Endothelial cell of umbilical vein (primary cell): Measurements from ENCODE around the gene WAPL. TPM values are rescaled to one million over a fixed set of nuclear protein-coding genes. Genes with fewer than 3 reads are reported as not detected.

Experiments used
- BruUV-seq: library from RNA; stranded (reverse); fragments of 400-500 nt; replicated peaks from 2 replicates; lab custom pipeline; 2021; lab: Mats Ljungman, UMichigan
- CTCF ChIA-PET: fragments of 300-600, 350-600 bp; sonication (Branson Sonifier 250); formaldehyde crosslinking; loops from one replicate; lab custom pipeline; 2021; ENCODE audit warnings: antibody characterized with exemption, inconsistent platforms; lab: Charles Lee
- POLR2A ChIA-PET: fragments of 300-600, 350-600 bp; sonication (Branson Sonifier 250); formaldehyde crosslinking; loops from one replicate; lab custom pipeline; 2021; ENCODE audit warnings: antibody characterized with exemption, inconsistent platforms; lab: Charles Lee
- DNase-seq: peaks from one replicate; pipeline ENCODE4 v3.0.0-alpha.2; 2011; ENCODE audit warnings: low read depth, low spot score
- FAIRE-seq: peaks from 2 replicates; lab custom pipeline; 2011; peaks lifted over from hg19 to GRCh38; lab: Jason Lieb, UNC
- H2AFZ ChIP-seq: 2 replicates; pipeline ENCODE4 v1.6.0; 2012; ENCODE audit warnings: low read depth, low read length, control low read depth, inconsistent platforms
- H3K27ac ChIP-seq: 2 replicates; pipeline ENCODE4 v1.5.1; 2011; ENCODE audit warnings: low read depth, mild to moderate bottlenecking, control low read depth, low read length, moderate library complexity; ENCODE audit not compliant: insufficient read depth
- H3K27me3 ChIP-seq, 2 experiments: 2 replicates each; pipeline versions ENCODE4 v1.6.0 to v1.6.1; 2011; ENCODE audit warnings: low read length in 2 of 2, mixed read lengths in 1 of 2; ENCODE audit not compliant: control insufficient read depth in 2 of 2, insufficient read depth in 2 of 2
- H3K36me3 ChIP-seq, 2 experiments: 2 replicates in 1 of 2; 3 replicates in 1 of 2; pipeline ENCODE4 v1.5.1; 2011; ENCODE audit warnings: low read length in 2 of 2, mild to moderate bottlenecking in 1 of 2, moderate library complexity in 1 of 2; ENCODE audit not compliant: control insufficient read depth in 2 of 2, insufficient read depth in 2 of 2; ENCODE audit errors: extremely low read depth in 1 of 2
- H3K4me1 ChIP-seq: 3 replicates; pipeline ENCODE4 v1.5.1; 2011; ENCODE audit warnings: mild to moderate bottlenecking, low read length; ENCODE audit not compliant: control insufficient read depth, insufficient read depth; ENCODE audit errors: extremely low read depth
- H3K4me2 ChIP-seq: 2 replicates; pipeline ENCODE4 v1.6.1; 2011; ENCODE audit warnings: low read length, control low read depth, mixed read lengths; ENCODE audit not compliant: insufficient read depth
- H3K4me3 ChIP-seq, 3 experiments: fragments of 200-600 bp in 1 of 3; sonication (generic), shearing (Covaris generic) in 1 of 3; replicated peaks in 1 of 3; 2 replicates each; pipeline ENCODE4 v1.5.1; 2011 to 2016; ENCODE audit warnings: control low read depth in 3 of 3, low read length in 3 of 3, mild to moderate bottlenecking in 2 of 3, inconsistent platforms in 1 of 3, low read depth in 1 of 3, moderate library complexity in 1 of 3; ENCODE audit not compliant: insufficient read depth in 1 of 3
- H3K79me2 ChIP-seq: 2 replicates; pipeline ENCODE4 v1.6.0; 2012; ENCODE audit warnings: low read length, inconsistent platforms; ENCODE audit not compliant: control insufficient read depth, insufficient read depth
- H3K9ac ChIP-seq: replicated peaks from 2 replicates; pipeline ENCODE3; 2011; ENCODE audit warnings: low read length, control low read depth; ENCODE audit not compliant: insufficient read depth; ENCODE audit errors: extremely low read depth
- H3K9me1 ChIP-seq: replicated peaks from 3 replicates; pipeline ENCODE4 v1.6.0; 2011; ENCODE audit warnings: mild to moderate bottlenecking, low read length; ENCODE audit not compliant: control insufficient read depth, insufficient read depth; ENCODE audit errors: extremely low read depth
- H3K9me3 ChIP-seq: replicated peaks from 2 replicates; pipeline ENCODE4 v1.5.1; 2012; ENCODE audit warnings: low read length, inconsistent platforms; ENCODE audit not compliant: control insufficient read depth, insufficient read depth
- H4K20me1 ChIP-seq: replicated peaks from 2 replicates; pipeline ENCODE3; 2011; ENCODE audit warnings: mild to moderate bottlenecking, low read length; ENCODE audit not compliant: control insufficient read depth, insufficient read depth; ENCODE audit errors: extremely low read depth
- CTCF ChIP-seq, 2 donors: IDR thresholded peaks; 1 replicate in 1 of 2; 2 replicates in 1 of 2; pipeline ENCODE4 v1.5.1; 2011; ENCODE audit warnings: low read length in 2 of 2, mild to moderate bottlenecking in 2 of 2, moderate library complexity in 2 of 2, control low read depth in 1 of 2, inconsistent platforms in 1 of 2, low read depth in 1 of 2; ENCODE audit not compliant: insufficient read depth in 1 of 2; ENCODE audit errors: extremely low read depth in 1 of 2
- POLR2AphosphoS5 ChIP-seq: IDR thresholded peaks from 2 replicates; pipeline ENCODE4 v1.6.1; 2012; ENCODE audit warnings: low read depth, mild to moderate bottlenecking, control low read depth, low read length, moderate library complexity; ENCODE audit not compliant: insufficient read depth
- dilution Hi-C: fragments of 300-500 bp; cut with MboI; formaldehyde crosslinking; loops from one replicate; pipeline ENCODE4 v1.15.0; 2019; ENCODE audit warnings: low sequenced_read_pairs; ENCODE audit not compliant: extremely low pct_ligation_motif_present
- intact Hi-C: fragments of 100-400 bp; cut with micrococcal nuclease; formaldehyde crosslinking; loops from one replicate; pipeline ENCODE4 v1.10.0; 2022
- polyA plus RNA-seq, 4 experiments: library from polyadenylated mRNA; depleted of rRNA in 3 of 4; stranded (reverse) in 3 of 4; unstranded in 1 of 4; fragments of >200 nt; gene quantifications; 2 replicates each; pipeline versions ENCODE4 v1.2.1 to v1.2.3, GENCODE V29; 2011 to 2012; ENCODE audit warnings: missing spikeins in 1 of 4
- total RNA-seq: library from RNA; stranded (reverse); gene quantifications from 2 replicates; pipeline ENCODE4 v1.2.3, GENCODE V29; 2021

The WAPL gene
- total and polyA plus RNA-seq, 2 donors (not counting 3 experiments of a cell fraction or from before 2014, with no cell fraction given): 9.2 to 35.1 TPM

GRCh38 chr10:86520871-86521677 lies 518 bp downstream of the WAPL start:
- Histone ChIP-seq H3K9me1 (no peaks in the 10 kb centered on the region), H3K9me3 (no peaks in the 10 kb centered on the region), H3K9ac (peak overlapping the region; percentile 92), H3K4me3 (peak overlapping the region; percentile 96 to 99 (median 99)), H3K27me3 (no peaks in the 10 kb centered on the region), H3K27ac (peak overlapping the region; percentile 74), H2AFZ (peak overlapping the region; percentile 80), H3K4me2 (peak overlapping the region; percentile 94), H4K20me1 (peaks cover 17% of the 10 kb centered on the region), H3K36me3 (peaks cover 2 to 7% of the 10 kb centered on the region in 2 experiments), H3K79me2 (peaks cover 62% of the 10 kb centered on the region), H3K4me1 (peaks cover 19% of the 10 kb centered on the region)
- intact Hi-C loops (loop anchor here (1.0 to 10.0 kb wide), 3 partner anchors 64 to 876 kb away; no protein-coding TSS in a partner anchor), dilution Hi-C loops (no loop called here)
- peak; percentile 41 for DNase-seq
- peak; percentile 50 for TF ChIP-seq POLR2AphosphoS5
- TF ChIP-seq CTCF (IDR thresholded peaks at IDR 0.05; ENCODE audit: extremely low read depth in 1 of 2, insufficient read depth in 1 of 2, low read depth in 1 of 2, low read length in 2 of 2): no peak
- CTCF ChIA-PET: interaction anchor here (0.7 to 2.1 kb wide), 2 partner anchors 14 to 121 kb away, joined by 3 to 6 read pairs; no protein-coding TSS in a partner anchor
- TSS peak; percentile 41 for BruUV-seq
- FAIRE-seq: no peak
- POLR2A ChIA-PET: no interaction called here

- Histone ChIP-seq H2AFZ (no peak overlapping the region), H3K79me2 (peaks cover 81% of the 10 kb centered on the region), H3K4me3 (no peak overlapping the region), H3K9me1 (no peaks in the 10 kb centered on the region), H3K27me3 (no peaks in the 10 kb centered on the region), H3K4me1 (peaks cover 19% of the 10 kb centered on the region), H3K4me2 (peak overlapping the region; percentile 94), H3K27ac (no peak overlapping the region), H3K9ac (no peak overlapping the region), H3K9me3 (no peaks in the 10 kb centered on the region), H4K20me1 (peaks cover 18% of the 10 kb centered on the region), H3K36me3 (peaks cover 3 to 12% of the 10 kb centered on the region in 2 experiments)
- DNase-seq (no peak), FAIRE-seq (no peak)
- no TSS peak for BruUV-seq
- intact Hi-C loops: no loop called here
- ChIA-PET CTCF (no interaction called here), POLR2A (no interaction called here)
- dilution Hi-C loops: no loop called here
- no peak for TF ChIP-seq POLR2AphosphoS5
Measured at GRCh38 chr10:86518781-86519180, 2.8 kb downstream of the WAPL start.
